ENCODE data around the gene PPP1R9B.
A peak's percentile ranks its signal among the peaks of the same experiment; 100 is the strongest.

Gene PPP1R9B

GRCh38 chr17:50122945-50123344 lies 27.5 kb downstream of the PPP1R9B start:
- DNase-seq: no peak

GRCh38 chr17:50120475-50121253 lies 29.8 kb downstream of the PPP1R9B start:
- no peak for DNase-seq

- no peak for DNase-seq
These were observed 31.7 kb downstream of the PPP1R9B start for GRCh38 chr17:50118828-50119218.

GRCh38 chr17:50118076-50118827 lies 32.2 kb downstream of the PPP1R9B start:
- no peak for DNase-seq

GRCh38 chr17:50117202-50118051 lies 33.0 kb downstream of the PPP1R9B start:
- DNase-seq: no peak

- no peak for DNase-seq
These were observed 34.7 kb downstream of the PPP1R9B start for GRCh38 chr17:50115756-50116155.

- DNase-seq: peak; percentile 32 to 66
These were observed 35.6 kb downstream of the PPP1R9B start for GRCh38 chr17:50114849-50115357.

GRCh38 chr17:50114401-50114800 lies 36.1 kb downstream of the PPP1R9B start:
- no peak for DNase-seq

- DNase-seq: no peak
These were observed 36.7 kb downstream of the PPP1R9B start for GRCh38 chr17:50113624-50114320.

GRCh38 chr17:50112694-50113093 lies 37.8 kb downstream of the PPP1R9B start:
- no peak for DNase-seq

- DNase-seq: peak in 1 of 2 experiments; percentile 37
These were observed 38.5 kb downstream of the PPP1R9B start for GRCh38 chr17:50111673-50112655.

- DNase-seq: no peak
These were observed 39.7 kb downstream of the PPP1R9B start for GRCh38 chr17:50110591-50111349.

GRCh38 chr17:50109785-50110184 lies 40.7 kb downstream of the PPP1R9B start:
- DNase-seq: no peak

GRCh38 chr17:50109207-50109606 lies 41.3 kb downstream of the PPP1R9B start:
- DNase-seq: no peak

GRCh38 chr17:50108556-50108955 lies 41.9 kb downstream of the PPP1R9B start:
- DNase-seq: no peak

- DNase-seq: no peak
These were observed 42.6 kb downstream of the PPP1R9B start for GRCh38 chr17:50107790-50108414.

- DNase-seq: no peak
These were observed 43.9 kb downstream of the PPP1R9B start for GRCh38 chr17:50106393-50107131.

- no peak for DNase-seq
These were observed 44.7 kb downstream of the PPP1R9B start for GRCh38 chr17:50105811-50106210.

GRCh38 chr17:50103941-50104340 lies 46.5 kb downstream of the PPP1R9B start:
- DNase-seq: no peak

Measured in NCI-H446 (cell line).